Measurements from ENCODE around the gene PPM1L. TPM values are rescaled to one million over a fixed set of nuclear protein-coding genes. Genes with fewer than 3 reads are reported as not detected.

The PPM1L gene
- total RNA-seq, 2 donors from 2014 or later, result 7.6 to 13.7 TPM

DNA sequence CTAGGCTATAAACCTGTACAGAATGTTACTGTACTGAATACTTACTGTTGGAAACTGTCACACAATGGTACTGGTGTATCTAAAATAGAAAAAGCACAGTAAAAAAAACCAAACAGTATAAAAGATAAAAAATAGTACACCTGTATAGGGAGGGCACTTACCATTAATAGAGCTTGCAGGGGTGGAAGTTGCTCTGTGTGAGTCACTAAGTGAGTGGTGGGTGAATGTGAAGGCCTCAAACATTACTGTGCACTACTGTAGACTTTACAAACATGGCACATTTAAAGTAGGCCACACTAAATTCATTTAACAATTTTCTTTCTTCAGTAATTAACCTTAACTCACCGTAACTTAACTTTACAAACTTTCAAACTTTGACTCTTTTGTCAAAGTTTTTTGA lies 327.1 kb downstream of the PPM1L start:
- Histone ChIP-seq H3K27ac (no peak overlapping the region), H3K27me3 (no peaks in the 10 kb centered on the region), H3K4me3 (no peak overlapping the region), H3K9me3 (no peaks in the 10 kb centered on the region), H3K36me3 (replicated peaks in 1 of 2; ENCODE audit: insufficient read depth in 1 of 2, low read depth in 2 of 2) (peaks cover 0 to 6% of the 10 kb centered on the region in 2 donors), H3K4me1 (no peaks in the 10 kb centered on the region)
- ATAC-seq (no peak), DNase-seq (no peak)
- TF ChIP-seq POLR2A (IDR thresholded peaks at IDR 0.05), result no peak
- TF ChIP-seq, protein P1, sequence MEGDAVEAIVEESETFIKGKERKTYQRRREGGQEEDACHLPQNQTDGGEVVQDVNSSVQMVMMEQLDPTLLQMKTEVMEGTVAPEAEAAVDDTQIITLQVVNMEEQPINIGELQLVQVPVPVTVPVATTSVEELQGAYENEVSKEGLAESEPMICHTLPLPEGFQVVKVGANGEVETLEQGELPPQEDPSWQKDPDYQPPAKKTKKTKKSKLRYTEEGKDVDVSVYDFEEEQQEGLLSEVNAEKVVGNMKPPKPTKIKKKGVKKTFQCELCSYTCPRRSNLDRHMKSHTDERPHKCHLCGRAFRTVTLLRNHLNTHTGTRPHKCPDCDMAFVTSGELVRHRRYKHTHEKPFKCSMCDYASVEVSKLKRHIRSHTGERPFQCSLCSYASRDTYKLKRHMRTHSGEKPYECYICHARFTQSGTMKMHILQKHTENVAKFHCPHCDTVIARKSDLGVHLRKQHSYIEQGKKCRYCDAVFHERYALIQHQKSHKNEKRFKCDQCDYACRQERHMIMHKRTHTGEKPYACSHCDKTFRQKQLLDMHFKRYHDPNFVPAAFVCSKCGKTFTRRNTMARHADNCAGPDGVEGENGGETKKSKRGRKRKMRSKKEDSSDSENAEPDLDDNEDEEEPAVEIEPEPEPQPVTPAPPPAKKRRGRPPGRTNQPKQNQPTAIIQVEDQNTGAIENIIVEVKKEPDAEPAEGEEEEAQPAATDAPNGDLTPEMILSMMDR (IDR thresholded peaks at IDR 0.05), result no peak
- WGBS, 2 donors, result 100% methylated on average over 1 of the region's 1 CpG
- intact Hi-C loops (cut with DNase I), result no loop called here

DNA sequence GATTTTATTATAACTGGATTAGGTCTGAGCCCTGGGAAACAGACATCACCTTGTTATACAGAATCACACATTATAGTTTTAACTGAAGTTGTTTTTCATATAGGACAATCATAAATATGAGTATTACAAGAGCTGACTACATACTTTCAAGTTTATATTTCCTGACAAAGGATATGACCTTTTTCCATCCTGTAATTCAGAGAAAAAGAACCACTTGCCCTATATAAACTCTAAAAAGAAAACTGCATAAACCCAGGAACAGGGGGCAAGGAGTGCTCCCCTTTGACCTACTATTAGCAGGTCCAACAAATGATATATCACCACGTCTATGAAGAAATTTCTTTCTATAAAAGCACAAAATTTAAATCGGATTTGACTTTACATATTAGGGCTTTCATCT lies 328.2 kb downstream of the PPM1L start:
- no peaks in the 10 kb centered on the region for H3K27me3 ChIP-seq
- 75 to 76% methylated on average over 2 of the region's 2 CpGs for WGBS, 2 donors
- TF ChIP-seq, protein P1 (IDR thresholded peaks at IDR 0.05), result no peak
- TF ChIP-seq POLR2A (IDR thresholded peaks at IDR 0.05), result no peak
- ATAC-seq (no peak), DNase-seq (no peak)
- H3K36me3 ChIP-seq (replicated peaks in 1 of 2; ENCODE audit: insufficient read depth in 1 of 2, low read depth in 2 of 2), result peaks cover 0 to 6% of the 10 kb centered on the region in 2 donors
- H3K4me1 ChIP-seq, result no peaks in the 10 kb centered on the region
- intact Hi-C loops (cut with DNase I), result no loop called here
- H3K4me3 ChIP-seq, result no peak overlapping the region
- H3K27ac ChIP-seq, result no peak overlapping the region
- H3K9me3 ChIP-seq, result no peaks in the 10 kb centered on the region

GRCh38 chr3:161093895-161094294 lies 337.9 kb downstream of the PPM1L start:
- H3K27ac ChIP-seq, result no peak overlapping the region
- ATAC-seq (no peak), DNase-seq (no peak)
- no peaks in the 10 kb centered on the region for H3K27me3 ChIP-seq
- no peak for TF ChIP-seq POLR2A (IDR thresholded peaks at IDR 0.05)
- TF ChIP-seq, protein P1 (IDR thresholded peaks at IDR 0.05), result no peak
- H3K4me1 ChIP-seq, result peaks cover 7% of the 10 kb centered on the region
- H3K36me3 ChIP-seq (replicated peaks in 1 of 2; ENCODE audit: insufficient read depth in 1 of 2, low read depth in 2 of 2), result no peaks in the 10 kb centered on the region
- intact Hi-C loops (cut with DNase I), result no loop called here
- H3K9me3 ChIP-seq, result no peaks in the 10 kb centered on the region
- H3K4me3 ChIP-seq, result no peak overlapping the region

GRCh38 chr3:161096771-161097367 lies 340.8 kb downstream of the PPM1L start:
- peaks cover 19% of the 10 kb centered on the region for H3K4me1 ChIP-seq
- intact Hi-C loops (cut with DNase I), result no loop called here
- ATAC-seq (peak; percentile 67), DNase-seq (peak; percentile 44 to 56 (median 48))
- no peaks in the 10 kb centered on the region for H3K9me3 ChIP-seq
- no peaks in the 10 kb centered on the region for H3K36me3 ChIP-seq (replicated peaks in 1 of 2; ENCODE audit: insufficient read depth in 1 of 2, low read depth in 2 of 2)
- TF ChIP-seq, protein P1 (IDR thresholded peaks at IDR 0.05), result peak in 6 of 7 experiments; percentile 27 to 57 (median 44)
- TF ChIP-seq POLR2A (IDR thresholded peaks at IDR 0.05), result no peak
- H3K4me3 ChIP-seq, result no peak overlapping the region
- WGBS, 2 donors, result 50 to 53% methylated on average over 7 of the region's 7 CpGs
- no peaks in the 10 kb centered on the region for H3K27me3 ChIP-seq
- no peak overlapping the region for H3K27ac ChIP-seq

- ATAC-seq (no peak), DNase-seq (peak in 3 of 4 donors; percentile 12 to 28 (median 21))
- TF ChIP-seq POLR2A (IDR thresholded peaks at IDR 0.05), result no peak
- TF ChIP-seq, protein P1 (IDR thresholded peaks at IDR 0.05), result no peak
- no peak overlapping the region for H3K27ac ChIP-seq
- H3K4me3 ChIP-seq, result no peak overlapping the region
- 45 to 75% methylated on average over 6 of the region's 6 CpGs for WGBS, 2 donors
- no peaks in the 10 kb centered on the region for H3K27me3 ChIP-seq
- H3K4me1 ChIP-seq, result peaks cover 30% of the 10 kb centered on the region
- H3K36me3 ChIP-seq (replicated peaks in 1 of 2; ENCODE audit: insufficient read depth in 1 of 2, low read depth in 2 of 2), result no peaks in the 10 kb centered on the region
- H3K9me3 ChIP-seq, result no peaks in the 10 kb centered on the region
- intact Hi-C loops (cut with DNase I), result no loop called here
These were observed 345.0 kb downstream of the PPM1L start for GRCh38 chr3:161100994-161101393.
